Measurements from ENCODE around the gene TRPV3. TPM values are rescaled to one million over a fixed set of nuclear protein-coding genes. Genes with fewer than 3 reads are reported as not detected.

Gene TRPV3
- total RNA-seq, 2 donors from 2014 or later: 0.56 TPM; not detected in 1

Other genes starting within 250 kb of the TRPV3 start
- under 1 TPM; 0.49 to 0.68 TPM for gene OR3A2, start 171.5 kb downstream of the TRPV3 start, total RNA-seq
- not detected for gene OR1E1, start 159.4 kb downstream of the TRPV3 start, total RNA-seq
- not detected for gene OR3A3, start 146.4 kb downstream of the TRPV3 start, total RNA-seq
- not detected for gene OR1E2, start 124.0 kb downstream of the TRPV3 start, total RNA-seq
- not detected for gene SPATA22, start 86.0 kb downstream of the TRPV3 start, total RNA-seq
- gene ASPA, start 81.8 kb downstream of the TRPV3 start, total RNA-seq: 1 to 10 TPM; 1.4 to 2.6 TPM
- gene TRPV1, start 51.6 kb upstream of the TRPV3 start, total RNA-seq: 1 to 10 TPM; 5.8 to 7.0 TPM
- gene SHPK, start 78.4 kb upstream of the TRPV3 start, total RNA-seq: 10 to 100 TPM; 10.5 to 16.1 TPM
- gene CTNS, start 78.9 kb upstream of the TRPV3 start, total RNA-seq: 10 to 100 TPM in 1 of 2 donors, 1 to 10 TPM in 1; 6.6 to 23.3 TPM
- gene TAX1BP3, start 110.8 kb upstream of the TRPV3 start, total RNA-seq: 100 to 1,000 TPM; 127 to 243 TPM
- gene EMC6, start 111.0 kb upstream of the TRPV3 start, total RNA-seq: 10 to 100 TPM; 10.8 to 17.6 TPM
- 1 to 10 TPM in 1 of 2 donors, not detected in 1; 2.3 TPM for gene P2RX5, start 138.3 kb upstream of the TRPV3 start, total RNA-seq
- gene HASPIN, start 166.1 kb upstream of the TRPV3 start, total RNA-seq: under 1 TPM in 1 of 2 donors, not detected in 1; 0.41 TPM
- gene ITGAE, start 243.4 kb upstream of the TRPV3 start, total RNA-seq: 10 to 100 TPM in 1 of 2 donors, 1 to 10 TPM in 1; 4.2 to 23.4 TPM